Amygdala (tissue), 56 donors: ENCODE data around the gene CCSAP.
A peak's percentile ranks its signal among the peaks of the same experiment; 100 is the strongest.

ENCODE experiments used
- DNase-seq, 56 donors: peaks; one replicate each; lab custom pipeline; 2025; lab: John Stamatoyannopoulos, UW

CCSAP gene

GRCh38 chr1:229271448-229272159, 71.2 kb downstream of the CCSAP start:
- DNase-seq: peak in 21 of 56 donors; percentile 44 to 81 (median 63)
